ENCODE measurements around the gene ARHGAP5.

Gene ARHGAP5

DNA sequence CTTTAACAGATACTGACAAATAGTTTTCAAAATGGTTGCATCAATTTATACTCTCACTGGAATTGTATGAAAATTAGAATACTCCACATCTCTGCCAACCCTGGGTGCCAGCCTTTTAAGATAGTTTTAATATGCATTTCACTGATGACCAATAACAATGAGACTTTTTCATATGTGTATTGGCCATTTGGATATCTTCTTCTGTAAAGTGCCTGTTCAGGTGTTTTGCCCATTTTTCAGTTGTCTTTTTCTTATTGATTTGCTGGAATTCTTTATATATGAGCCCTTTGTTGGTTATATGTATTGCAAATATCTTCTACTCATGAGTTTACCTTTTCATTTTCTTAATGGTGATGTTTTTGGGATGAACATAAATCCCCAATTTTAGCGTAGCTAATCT, 108.0 kb downstream of the ARHGAP5 start:
- no peak for DNase-seq

DNA sequence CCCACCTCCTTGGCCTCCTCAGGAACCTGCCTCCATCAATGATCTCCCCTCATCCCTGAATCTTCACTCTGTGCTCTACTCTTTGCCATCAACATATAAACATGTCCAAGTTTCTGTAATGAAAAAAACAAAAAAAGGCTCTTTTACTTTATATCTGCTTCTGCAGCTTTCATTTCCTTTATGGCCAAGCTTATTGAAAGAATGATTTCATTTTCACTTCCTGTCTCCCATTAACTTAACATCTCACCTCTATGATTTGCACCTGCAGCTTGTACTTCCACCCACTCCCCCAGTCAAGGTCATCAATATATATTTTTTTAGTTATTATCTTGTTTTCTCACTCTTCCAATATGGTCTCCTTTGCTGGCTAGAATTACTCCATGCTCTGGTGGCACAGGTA, 109.1 kb downstream of the ARHGAP5 start:
- DNase-seq, result no peak

DNA sequence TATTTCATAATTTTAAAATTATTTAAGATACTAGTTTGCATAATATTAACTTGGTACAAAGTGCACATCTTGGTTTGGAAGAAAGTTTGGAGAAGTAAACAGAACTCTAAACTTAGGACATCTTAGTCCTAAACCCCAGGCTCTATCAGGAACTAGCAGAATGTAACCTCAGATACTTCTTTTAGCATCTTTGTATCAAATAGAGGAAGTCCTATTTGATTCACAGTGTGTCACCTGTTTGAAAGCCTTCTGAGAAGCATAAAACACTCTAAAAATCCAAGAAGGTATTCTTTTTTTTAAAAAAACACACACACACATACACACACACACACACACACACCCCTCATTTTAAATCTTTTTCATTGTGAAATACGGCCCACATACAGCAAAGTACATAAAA, 112.7 kb downstream of the ARHGAP5 start:
- no peak for DNase-seq

DNA sequence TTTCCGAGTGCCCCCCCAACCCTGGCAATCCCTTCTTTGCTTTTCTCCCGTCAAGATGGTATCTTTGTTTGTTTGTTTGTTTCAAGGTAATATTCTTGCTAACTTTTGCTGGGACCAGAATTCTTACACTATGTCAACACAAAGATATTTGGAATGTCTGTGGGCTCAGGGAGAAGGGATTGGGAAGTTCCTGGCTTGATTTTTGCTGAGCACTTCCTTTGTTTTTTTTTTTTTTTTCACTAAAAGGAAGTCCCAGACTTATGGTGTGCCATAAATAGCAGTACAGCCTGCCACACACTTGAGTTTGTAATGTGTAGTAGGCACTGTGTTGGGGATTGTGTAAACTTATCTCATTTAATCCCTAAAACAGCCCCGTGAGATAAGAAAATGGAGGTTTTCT, 113.6 kb downstream of the ARHGAP5 start:
- DNase-seq, result no peak

DNA sequence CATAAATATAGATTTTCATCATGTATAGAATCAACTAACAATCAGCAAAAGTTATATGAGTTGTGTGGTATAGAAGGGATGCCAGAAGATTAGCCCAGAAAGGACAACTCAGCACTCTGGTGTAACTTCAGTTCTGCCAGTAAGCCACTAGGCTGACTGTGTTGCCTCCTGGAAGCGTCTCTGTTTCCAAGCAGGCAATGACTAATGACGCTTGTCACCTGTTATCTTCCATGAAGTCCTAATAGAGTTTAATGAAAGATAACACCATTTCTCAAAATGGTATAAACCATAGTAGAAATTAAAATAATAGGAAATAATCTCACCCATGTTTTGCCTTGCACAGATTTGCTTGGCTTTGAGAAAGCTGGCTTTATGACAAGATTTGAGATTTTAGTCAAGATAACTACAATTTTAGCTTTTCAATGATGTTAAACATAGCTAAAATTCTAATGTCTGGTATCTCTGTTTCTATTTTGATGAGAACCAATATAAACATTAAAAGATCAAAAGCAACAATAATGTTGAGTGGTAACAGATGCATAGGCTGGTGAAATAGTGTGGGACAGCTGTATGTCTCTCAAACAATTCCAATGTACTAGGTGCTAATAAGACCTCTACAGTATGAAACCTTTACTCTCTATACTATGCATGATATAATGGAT, 115.7 kb downstream of the ARHGAP5 start:
- no peak for DNase-seq

DNA sequence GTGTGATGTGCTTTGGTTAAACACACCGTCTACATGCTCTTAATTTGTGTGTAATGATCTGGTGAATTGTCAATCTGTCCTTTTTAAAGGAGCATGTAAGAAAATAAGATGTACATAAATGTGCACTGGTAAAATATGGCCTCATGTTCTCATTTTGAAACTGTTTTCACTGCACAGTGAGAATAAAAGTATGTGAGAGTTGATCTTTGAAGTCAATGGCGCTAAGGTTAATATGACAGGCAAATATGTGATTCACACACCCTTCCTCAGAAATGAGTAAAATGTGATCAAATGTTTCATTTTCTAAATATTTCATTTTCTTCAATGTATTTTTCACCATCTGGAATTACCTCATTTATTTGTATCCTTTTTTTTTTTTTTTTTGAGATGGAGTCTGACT, 116.4 kb downstream of the ARHGAP5 start:
- no peak for DNase-seq

DNA sequence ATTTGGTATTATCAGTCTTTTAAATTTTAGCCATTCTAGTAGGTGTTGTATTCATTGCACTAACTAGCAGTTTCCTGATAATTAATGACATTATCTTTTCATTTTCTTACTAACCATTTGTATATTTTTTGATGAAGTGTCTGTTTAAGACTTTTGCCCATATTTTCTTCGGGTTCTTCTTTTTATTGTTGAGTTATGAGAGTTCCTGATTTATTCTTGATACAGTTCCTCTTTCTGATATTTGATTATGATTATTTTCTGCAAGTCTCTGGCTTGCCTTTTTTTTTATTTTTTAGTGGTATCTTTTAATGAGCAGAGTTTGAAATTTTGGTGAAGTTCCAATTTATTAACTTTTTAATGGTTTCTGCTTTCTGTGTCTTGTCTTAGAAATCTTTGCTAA, 118.5 kb downstream of the ARHGAP5 start:
- no peak for DNase-seq

DNA sequence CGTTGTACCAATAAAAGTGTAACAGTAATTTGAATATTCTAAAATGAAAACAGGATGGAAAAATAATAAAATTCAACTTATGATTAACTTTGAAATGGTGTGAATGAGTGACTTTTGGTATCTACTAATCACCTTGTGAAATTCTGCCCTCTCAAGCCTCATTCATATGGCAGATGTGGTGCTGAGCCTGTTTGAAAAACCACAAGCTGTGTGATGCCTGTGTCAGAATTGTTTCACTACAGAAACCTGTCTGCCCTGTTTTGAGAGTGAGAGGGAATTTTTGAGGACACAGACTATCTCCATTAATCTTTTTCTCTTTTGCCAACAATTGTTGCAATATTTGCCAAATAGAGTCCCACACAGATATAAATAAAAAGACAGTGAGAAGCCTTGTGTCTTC, 120.8 kb downstream of the ARHGAP5 start:
- DNase-seq, result no peak

DNA sequence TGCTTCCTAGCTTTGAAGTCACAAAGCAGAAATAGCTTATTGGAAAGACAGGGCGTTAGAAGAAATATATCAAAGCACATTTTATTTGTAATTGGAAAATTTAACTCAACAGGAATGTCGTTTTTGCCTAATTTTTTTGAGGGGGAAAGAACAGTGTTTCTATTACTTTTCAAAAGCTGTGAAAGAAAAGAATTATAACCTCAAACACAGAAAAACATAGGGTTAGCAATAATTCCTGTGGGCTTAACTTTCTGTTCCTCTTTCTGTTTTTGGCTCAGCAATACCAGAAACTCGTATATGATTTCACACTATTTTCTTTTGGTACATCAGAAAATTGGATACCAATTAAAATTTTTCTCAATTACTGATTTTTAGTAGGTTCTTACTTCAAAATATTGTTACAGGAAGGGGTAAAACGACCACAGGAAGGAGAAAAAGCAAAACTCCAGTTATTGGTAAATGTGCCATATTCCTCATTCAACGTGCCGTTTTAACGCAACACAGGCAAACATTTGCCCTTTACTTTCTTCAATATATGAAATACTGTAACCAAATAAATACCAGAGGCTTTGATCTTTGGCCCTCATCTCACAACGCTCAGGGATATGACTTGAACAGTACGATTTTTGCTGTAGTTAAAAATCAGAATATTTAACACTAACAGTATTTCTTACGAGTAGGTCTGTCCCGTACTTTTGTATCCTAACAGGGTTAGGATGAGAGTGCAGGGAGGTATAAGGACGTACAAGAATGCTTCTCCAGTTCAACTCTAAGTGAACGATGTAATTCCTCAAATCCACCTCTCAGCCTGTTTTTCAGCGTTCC, 123.5 kb downstream of the ARHGAP5 start:
- no peak for DNase-seq

DNA sequence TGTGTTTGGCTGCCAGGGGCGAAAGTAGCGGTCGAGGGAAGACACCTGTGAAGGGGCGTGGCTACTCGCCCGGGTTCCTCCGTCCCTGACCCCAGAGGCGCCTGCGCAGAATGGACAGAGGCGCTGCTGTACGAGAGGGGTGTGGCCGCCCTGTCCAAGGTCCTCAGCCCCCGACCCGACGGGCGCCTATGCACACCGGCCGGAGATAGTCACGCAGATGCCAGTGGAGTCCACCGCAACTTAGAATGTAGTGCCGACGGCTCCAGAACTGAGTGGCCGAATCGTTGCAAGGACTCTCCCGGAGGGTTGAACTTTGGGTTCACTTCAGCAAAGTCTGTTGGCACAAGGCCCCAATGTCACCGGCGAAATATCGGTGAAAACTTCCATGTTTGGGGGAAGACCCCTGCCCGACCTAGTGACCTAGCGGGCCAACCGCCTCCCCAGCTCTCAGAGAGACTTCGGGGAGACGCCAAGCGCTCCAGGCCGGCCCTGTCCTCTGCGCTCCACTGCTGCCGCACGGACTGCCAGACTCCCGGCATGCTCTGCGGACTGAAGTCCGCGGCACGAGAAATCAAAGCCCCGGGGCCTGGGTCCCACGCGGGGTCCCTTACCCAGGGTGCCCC, 124.2 kb downstream of the ARHGAP5 start:
- DNase-seq, result peak; percentile 70

DNA sequence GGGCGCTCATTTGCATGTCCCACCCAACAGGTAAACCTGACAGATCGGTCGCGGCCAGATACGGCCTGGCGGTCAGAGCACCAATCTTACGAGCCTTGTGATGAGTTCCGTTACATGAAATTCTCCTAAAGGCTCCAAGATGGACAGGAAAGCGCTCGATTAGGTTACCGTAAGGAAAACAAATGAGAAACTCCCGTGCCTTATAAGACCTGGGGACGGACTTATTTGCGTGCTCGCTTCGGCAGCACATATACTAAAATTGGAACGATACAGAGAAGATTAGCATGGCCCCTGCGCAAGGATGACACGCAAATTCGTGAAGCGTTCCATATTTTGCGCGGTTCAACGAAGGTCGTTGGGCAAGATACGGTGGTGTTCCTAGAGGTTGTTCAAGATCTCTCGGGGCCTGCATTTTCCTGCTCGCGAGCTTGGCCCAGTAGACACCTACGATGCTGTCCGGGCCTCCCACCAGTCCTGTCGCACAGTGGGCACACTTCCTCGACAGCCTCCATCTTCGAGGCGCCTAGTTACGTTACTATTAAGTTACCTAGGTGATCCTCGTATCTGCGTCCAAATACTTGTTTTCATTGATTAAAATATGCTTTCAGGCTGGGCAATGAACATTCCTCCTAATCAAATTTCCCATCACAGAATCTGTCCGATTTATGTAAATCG, 124.8 kb downstream of the ARHGAP5 start, which contains the start of gene RNU6-7:
RNU6-7 (plus strand) TSS at position 230 of the 675 bp plus-strand sequence.
- DNase-seq, result no peak

DNA sequence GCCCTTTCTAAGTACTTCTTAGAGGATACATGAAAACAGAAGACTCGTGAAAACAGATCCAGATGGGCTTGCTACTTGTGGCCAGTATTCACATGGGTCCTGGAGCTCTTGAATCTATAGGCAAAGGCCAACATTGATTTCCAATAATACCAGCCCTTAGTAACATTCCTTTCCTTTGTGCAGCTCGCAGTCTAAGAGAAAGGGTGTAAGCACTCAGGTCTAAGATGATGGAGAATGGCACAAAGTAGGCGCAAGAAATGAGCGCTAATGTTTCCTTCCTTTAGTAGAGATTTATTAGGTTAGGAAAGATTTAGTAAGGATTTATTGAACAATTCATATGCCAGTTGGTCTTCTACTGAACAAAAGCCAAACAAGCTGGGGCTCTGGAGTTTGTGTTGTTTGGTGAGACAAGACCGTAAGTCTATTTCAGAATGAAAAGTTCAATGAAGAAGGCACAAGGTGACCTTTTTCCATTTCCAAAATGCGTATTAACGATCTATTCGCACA, 125.4 kb downstream of the ARHGAP5 start:
- no peak for DNase-seq

DNA sequence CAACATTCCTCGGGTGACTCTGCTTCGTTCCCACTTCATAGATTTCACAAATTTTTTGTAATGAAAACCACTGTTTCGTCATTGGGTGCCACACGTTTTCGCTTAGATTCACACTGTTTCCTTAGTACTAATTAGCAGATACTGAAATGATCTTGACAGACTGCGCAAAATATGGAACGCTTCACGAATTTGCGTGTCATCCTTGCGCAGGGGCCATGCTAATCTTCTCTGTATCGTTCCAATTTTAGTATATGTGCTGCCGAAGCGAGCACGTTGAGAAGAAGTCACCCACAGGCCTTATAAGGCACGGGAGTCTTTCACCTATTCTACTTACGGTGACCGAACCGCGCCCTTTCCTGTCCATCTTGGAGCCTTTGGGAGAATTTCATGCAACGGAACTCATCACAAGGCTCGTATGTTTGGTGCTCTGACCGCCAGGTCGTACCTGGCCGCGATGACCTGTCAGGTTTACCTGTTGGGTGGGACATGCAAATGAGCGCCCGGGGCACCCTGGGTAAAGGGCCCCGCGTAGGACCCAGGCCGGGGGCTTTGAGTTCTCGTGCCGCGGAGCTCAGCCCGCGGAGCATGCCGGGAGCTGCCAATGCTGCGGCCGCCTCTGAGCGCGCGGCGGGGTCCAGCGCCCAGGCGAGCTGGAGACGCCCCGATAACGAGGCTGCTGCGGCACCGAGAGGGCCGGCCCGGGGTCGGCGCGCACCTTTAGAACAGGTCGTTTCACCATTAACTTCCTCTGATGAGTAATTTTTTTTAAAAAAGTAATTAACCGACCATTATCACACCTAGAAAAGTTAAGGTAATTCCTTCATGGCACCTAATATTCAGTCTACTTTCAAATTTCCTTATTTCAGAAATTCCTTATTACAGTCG, 126.1 kb downstream of the ARHGAP5 start, which contains the start of gene RNU6-8:
RNU6-8 (minus strand) TSS at position 272 of the 885 bp plus-strand sequence.
- DNase-seq, result peak; percentile 83

DNA sequence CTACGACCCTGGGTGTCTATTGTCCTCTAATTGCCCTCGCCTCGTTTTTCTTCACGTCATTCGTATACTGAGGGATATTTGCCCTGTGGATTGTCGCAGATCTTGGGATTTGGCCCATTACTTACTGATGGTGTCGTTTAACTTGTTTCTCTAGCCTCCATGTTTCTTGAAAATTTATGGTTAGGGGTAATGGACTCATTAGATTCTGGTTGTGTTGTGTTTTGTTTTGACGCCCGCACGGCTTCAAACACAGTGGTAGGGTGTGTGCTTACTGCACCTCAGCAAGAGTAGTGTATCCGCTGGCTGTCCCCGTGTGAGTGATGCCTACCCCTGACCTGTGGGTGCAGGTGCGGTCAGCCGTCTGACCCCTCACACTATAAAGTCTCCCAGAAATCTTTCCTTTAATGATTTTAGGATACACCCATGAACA, 126.8 kb downstream of the ARHGAP5 start:
- DNase-seq, result no peak

DNA sequence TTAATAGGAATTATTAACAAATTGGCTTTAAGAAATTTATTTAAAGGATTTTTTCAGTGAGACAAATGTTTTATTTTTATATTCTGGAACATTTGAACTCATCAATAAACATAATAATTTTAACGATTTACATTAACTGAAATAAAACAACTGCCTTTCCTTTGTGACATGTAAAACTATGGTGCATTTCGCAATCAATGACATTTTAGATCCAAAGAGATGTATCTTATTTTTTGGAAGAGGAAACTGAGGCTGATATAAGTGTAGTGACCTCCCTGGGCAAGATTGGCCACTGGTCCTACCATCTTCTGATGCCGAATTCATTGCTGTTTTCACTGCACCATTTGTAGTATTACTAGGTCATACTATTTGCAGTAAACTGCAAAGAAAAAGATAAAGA, 128.4 kb downstream of the ARHGAP5 start:
- no peak for DNase-seq

DNA sequence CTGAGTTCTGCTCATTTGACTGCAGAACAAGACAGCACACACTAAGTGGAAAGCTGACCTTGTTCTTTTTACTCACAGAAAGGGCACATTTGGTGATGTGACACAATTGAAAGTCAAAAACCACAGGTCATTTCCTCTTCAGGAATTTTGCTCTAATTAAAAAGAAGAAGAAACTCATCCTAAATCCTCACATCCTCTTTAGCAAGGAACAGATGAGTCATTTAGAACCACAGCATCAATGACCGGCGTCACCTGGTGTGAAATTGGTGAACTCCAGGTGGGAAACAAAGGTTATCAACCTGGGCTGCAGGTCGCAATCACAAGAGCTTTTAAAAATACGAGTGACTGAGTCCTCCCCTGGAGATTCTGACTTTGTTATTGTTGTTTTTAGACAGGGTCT, 128.9 kb downstream of the ARHGAP5 start:
- no peak for DNase-seq

DNA sequence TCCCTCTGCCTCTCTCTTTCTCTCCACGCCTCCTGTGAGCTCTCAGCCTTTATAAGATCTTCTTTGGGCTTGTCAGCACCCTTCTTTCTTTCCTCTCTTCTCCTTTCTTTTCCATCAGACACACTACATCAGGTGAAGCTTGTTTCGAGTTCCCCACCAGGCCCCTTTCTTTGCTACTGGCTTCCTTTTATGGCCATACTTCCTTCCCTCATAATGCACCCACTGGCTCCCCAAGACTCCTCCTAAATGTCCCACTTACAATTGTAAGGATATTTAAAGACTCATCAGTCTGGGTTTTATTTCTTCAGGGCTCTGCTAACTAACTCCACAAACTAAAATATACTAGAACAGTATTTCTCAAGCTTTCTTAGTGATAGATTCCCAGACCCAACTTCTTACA, 129.4 kb downstream of the ARHGAP5 start:
- DNase-seq, result no peak

DNA sequence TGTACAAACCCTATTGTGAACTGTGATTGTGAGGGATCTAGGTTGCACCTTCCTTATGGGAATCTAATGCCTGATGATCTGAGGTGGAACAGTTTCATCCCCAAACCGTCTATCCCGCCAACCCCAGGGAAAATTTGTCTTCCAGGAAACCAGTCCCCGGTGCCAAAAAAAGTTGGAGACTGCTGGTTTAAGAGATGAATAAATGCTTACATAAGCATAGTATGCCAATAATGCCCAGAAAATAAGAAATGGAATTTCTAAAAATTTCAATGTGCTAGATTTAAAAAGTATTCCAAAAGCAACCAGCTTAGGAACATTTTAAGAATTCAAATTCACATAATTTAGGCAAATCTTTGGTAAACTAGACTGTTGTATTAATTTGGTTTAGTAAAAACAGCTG, 131.4 kb downstream of the ARHGAP5 start:
- no peak for DNase-seq
